ENCODE data around the gene FOXP2.
"Not testable (repeated sequence)": the region's sequence is repeated elsewhere in the genome, so short reads cannot be mapped to it uniquely, and the experiment has no call there.

Gene FOXP2

GRCh38 chr7:114540291-114540690, 125.7 kb downstream of the FOXP2 start:
- H3K4me1 Mint-ChIP-seq (ENCODE audit: low read depth in 2 of 2): no peaks in the 10 kb centered on the region
- H3K36me3 Mint-ChIP-seq (ENCODE audit: insufficient read depth): no peaks in the 10 kb centered on the region
- DNase-seq (no peak), ATAC-seq (replicated peaks) (no peak)
- H3K9me3 Mint-ChIP-seq: no peaks in the 10 kb centered on the region
- H3K27ac Mint-ChIP-seq: no peak overlapping the region
- no peaks in the 10 kb centered on the region for H3K27me3 Mint-ChIP-seq
- no peak overlapping the region for H3K4me3 Mint-ChIP-seq

GRCh38 chr7:114547346-114547745, 132.7 kb downstream of the FOXP2 start:
- ATAC-seq (replicated peaks); DNase-seq; H3K27ac Mint-ChIP-seq; H3K4me1 Mint-ChIP-seq (ENCODE audit: low read depth in 2 of 2); H3K4me3 Mint-ChIP-seq; H3K36me3 Mint-ChIP-seq (ENCODE audit: insufficient read depth); H3K27me3 Mint-ChIP-seq; H3K9me3 Mint-ChIP-seq: not testable (repeated sequence)

DNA sequence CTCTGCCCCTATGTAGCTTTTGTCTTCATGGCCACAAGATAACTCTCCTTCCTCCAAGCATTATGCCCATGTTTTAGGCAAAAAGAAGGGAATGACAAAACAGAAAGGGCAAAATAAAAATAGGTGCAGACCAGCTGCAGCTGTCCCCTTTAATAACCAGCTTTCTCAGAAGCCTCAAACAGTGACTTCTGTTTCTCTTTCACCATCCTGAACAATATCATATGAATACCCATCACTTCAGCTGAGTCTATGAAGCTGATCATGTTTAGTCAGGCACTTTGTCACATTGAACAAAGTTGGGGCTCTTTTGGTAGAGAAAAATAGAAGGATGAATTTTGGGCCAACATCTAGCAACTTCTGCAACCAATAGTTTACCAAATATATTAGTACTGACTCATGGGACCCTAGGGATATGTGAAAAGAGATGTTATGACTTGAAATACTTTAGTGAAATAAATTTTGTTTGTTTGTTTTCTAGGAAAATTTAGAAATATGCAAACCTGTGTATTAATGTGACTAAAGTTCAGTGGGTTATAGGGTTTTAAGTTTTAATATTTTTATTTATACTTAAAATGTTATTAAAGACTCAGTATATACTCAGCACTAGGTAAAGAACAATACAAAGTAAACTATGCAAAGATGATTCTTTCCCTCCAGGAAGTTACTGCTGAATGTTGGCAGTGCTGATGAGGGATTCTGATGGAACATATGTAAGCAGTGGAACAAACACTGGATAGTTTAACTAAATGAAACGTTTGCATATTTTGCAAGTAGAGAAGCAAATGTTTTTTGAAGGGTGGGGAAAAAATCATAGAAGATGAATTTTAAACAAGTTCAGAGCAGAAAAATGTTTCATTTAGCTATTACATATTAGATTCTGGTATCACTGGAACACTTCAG, 133.7 kb downstream of the FOXP2 start:
- Mint-ChIP-seq H3K4me1 (ENCODE audit: low read depth in 2 of 2) (no peaks in the 10 kb centered on the region), H3K27ac (no peak overlapping the region), H3K9me3 (no peaks in the 10 kb centered on the region), H3K36me3 (ENCODE audit: insufficient read depth) (no peaks in the 10 kb centered on the region), H3K27me3 (no peaks in the 10 kb centered on the region), H3K4me3 (no peak overlapping the region)
- ATAC-seq (replicated peaks) (no peak), DNase-seq (no peak)

DNA sequence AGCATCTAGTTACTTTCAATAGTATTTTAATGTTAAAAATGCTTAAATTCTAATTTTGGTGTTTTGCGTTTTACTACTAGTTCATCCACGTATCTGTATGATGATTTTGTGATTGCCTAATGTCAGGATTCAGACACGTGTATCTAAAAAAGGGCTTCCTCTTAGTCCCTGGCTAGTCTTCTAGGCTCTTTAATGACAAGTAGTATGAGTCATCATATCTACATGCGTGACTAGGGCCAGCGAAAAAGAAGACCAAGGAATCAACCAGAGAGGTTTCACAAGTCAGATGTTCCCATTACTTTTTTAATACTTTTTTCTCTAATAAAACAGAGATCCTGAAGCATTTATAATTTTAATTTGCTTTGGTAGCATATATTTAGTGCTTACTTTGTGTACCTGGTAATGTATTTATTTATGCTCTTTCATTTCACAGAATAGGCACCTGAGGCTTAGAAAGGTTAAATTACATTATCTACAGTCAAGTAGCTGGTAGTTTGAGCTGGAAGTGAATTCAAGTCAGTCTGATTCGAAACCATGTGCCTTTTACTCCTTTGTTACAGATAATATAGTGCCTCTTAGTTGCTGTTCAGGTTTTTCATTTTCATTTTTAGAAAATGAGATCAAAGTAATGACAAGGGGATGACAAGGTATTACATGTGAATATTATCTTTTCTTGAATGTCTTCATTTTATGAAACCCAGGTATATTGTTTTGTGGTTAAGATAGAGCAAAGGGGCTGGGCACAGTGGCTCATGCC, 140.3 kb downstream of the FOXP2 start:
- H3K4me3 Mint-ChIP-seq: no peak overlapping the region
- no peaks in the 10 kb centered on the region for H3K9me3 Mint-ChIP-seq
- no peak for ATAC-seq (replicated peaks)
- no peak for DNase-seq
- no peaks in the 10 kb centered on the region for H3K27me3 Mint-ChIP-seq
- no peaks in the 10 kb centered on the region for H3K4me1 Mint-ChIP-seq (ENCODE audit: low read depth in 2 of 2)
- H3K27ac Mint-ChIP-seq: no peak overlapping the region
- H3K36me3 Mint-ChIP-seq (ENCODE audit: insufficient read depth): no peaks in the 10 kb centered on the region

DNA sequence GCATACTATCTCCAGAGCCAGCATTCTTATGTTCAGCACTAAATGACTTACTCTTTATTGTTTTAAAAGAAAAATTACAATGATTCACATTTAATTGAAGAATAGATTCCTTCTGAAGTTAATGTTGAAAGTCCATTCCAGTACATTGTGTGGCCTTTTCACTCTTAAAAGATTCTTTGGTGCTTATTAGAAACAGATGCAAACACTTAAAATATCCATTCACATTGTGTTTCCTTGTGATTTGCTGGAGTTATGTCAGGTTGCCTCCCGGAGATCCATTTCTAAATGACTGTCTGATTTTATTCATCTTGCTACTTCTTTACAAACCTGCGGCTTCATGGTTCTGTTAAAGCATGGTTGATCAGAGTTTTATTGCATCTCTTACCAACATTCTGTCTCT, 152.8 kb downstream of the FOXP2 start:
- H3K9me3 Mint-ChIP-seq: peaks cover 0 to 6% of the 10 kb centered on the region in 2 donors
- H3K4me3 Mint-ChIP-seq: no peak overlapping the region
- ATAC-seq (replicated peaks) (no peak), DNase-seq (no peak)
- H3K27me3 Mint-ChIP-seq: no peaks in the 10 kb centered on the region
- H3K27ac Mint-ChIP-seq: no peak overlapping the region
- peaks cover 0 to 2% of the 10 kb centered on the region in 2 donors for H3K4me1 Mint-ChIP-seq (ENCODE audit: low read depth in 2 of 2)
- no peaks in the 10 kb centered on the region for H3K36me3 Mint-ChIP-seq (ENCODE audit: insufficient read depth)

DNA sequence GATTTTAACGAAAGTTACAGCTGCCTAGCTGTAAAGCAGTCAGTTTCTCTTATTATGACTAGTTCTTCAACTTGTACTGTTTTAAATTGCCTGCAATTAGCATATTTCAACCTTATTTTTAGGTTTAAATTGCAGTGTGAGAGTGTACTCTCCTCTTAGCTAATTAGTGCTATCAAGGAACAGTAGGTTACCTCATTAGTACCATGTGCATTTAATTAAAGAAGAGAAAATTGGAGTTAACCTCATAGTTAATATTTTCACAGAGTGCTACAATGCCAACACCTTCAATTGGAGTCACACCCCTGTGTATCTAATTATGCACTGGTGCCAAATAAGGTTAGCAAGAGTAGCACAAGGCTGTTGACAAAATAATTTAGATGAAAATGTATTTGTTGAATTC, 154.6 kb downstream of the FOXP2 start:
- H3K4me1 Mint-ChIP-seq (ENCODE audit: low read depth in 2 of 2): peaks cover 0 to 2% of the 10 kb centered on the region in 2 donors
- H3K27me3 Mint-ChIP-seq: no peaks in the 10 kb centered on the region
- no peak overlapping the region for H3K4me3 Mint-ChIP-seq

DNA sequence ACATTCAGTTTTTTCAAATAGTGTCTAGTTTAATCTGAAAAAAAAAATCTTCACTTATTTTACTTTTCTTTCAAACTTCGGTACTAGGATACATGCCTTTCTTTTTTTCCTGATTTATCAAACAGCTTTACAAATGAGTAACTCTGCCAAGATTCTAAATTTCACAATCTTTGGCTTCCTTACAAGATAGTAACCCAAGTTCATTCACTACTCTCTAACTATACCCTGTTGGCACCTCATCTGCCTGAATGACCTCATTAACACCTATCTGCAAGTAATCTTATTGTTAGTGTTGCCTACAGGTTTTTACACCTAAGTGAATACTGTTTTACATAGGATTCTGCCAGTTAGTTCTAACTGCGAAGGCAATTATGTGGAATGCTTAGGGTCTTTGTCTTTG, 159.8 kb downstream of the FOXP2 start:
- H3K4me3 Mint-ChIP-seq: no peak overlapping the region
- H3K9me3 Mint-ChIP-seq: peaks cover 0 to 1% of the 10 kb centered on the region in 2 donors
- DNase-seq: no peak

More for the DNA sequence above, 154.6 kb downstream of the FOXP2 start:
- no peak overlapping the region for H3K27ac Mint-ChIP-seq
- peaks cover 0 to 6% of the 10 kb centered on the region in 2 donors for H3K9me3 Mint-ChIP-seq
- H3K36me3 Mint-ChIP-seq (ENCODE audit: insufficient read depth): no peaks in the 10 kb centered on the region
- no peak for ATAC-seq (replicated peaks)
- DNase-seq: no peak

GRCh38 chr7:114575098-114575497, 160.5 kb downstream of the FOXP2 start:
- H3K27ac Mint-ChIP-seq: no peak overlapping the region
- ATAC-seq (replicated peaks): no peak
- no peaks in the 10 kb centered on the region for H3K4me1 Mint-ChIP-seq (ENCODE audit: low read depth in 2 of 2)
- no peaks in the 10 kb centered on the region for H3K36me3 Mint-ChIP-seq (ENCODE audit: insufficient read depth)
- no peaks in the 10 kb centered on the region for H3K27me3 Mint-ChIP-seq
- DNase-seq: no peak
- peaks cover 0 to 1% of the 10 kb centered on the region in 2 donors for H3K9me3 Mint-ChIP-seq
- H3K4me3 Mint-ChIP-seq: no peak overlapping the region

More for the DNA sequence above, 159.8 kb downstream of the FOXP2 start:
- ATAC-seq (replicated peaks): no peak
- no peaks in the 10 kb centered on the region for H3K27me3 Mint-ChIP-seq
- H3K4me1 Mint-ChIP-seq (ENCODE audit: low read depth in 2 of 2): no peaks in the 10 kb centered on the region
- no peaks in the 10 kb centered on the region for H3K36me3 Mint-ChIP-seq (ENCODE audit: insufficient read depth)
- no peak overlapping the region for H3K27ac Mint-ChIP-seq

GRCh38 chr7:114580963-114581362, 166.3 kb downstream of the FOXP2 start:
- not testable (repeated sequence) for H3K4me3 Mint-ChIP-seq; H3K9me3 Mint-ChIP-seq; H3K4me1 Mint-ChIP-seq (ENCODE audit: low read depth in 2 of 2); H3K27me3 Mint-ChIP-seq; H3K36me3 Mint-ChIP-seq (ENCODE audit: insufficient read depth); ATAC-seq (replicated peaks); DNase-seq; H3K27ac Mint-ChIP-seq

DNA sequence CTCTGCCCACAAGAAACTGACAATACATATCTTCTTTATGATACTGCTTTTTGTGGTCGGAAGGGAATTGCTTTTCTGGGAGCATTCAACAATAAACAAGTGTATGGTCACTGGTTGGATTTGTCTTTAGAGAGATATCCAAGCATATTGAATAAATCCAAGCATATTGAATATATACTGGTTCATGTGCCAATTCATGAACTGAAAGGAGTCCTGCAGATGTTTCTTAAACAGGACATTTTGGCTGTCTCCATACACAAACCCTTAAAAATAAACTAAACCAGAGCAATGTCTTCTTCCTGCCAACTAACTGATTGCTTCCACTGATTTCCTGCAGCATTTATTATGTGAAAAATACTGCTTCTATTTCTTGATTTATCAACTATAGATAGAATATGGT, 173.9 kb downstream of the FOXP2 start:
- Mint-ChIP-seq H3K36me3 (ENCODE audit: insufficient read depth) (no peaks in the 10 kb centered on the region), H3K4me1 (ENCODE audit: low read depth in 2 of 2) (no peaks in the 10 kb centered on the region), H3K27ac (no peak overlapping the region), H3K9me3 (no peaks in the 10 kb centered on the region), H3K27me3 (peaks cover 0 to 6% of the 10 kb centered on the region in 2 donors), H3K4me3 (no peak overlapping the region)
- ATAC-seq (replicated peaks) (no peak), DNase-seq (no peak)

DNA sequence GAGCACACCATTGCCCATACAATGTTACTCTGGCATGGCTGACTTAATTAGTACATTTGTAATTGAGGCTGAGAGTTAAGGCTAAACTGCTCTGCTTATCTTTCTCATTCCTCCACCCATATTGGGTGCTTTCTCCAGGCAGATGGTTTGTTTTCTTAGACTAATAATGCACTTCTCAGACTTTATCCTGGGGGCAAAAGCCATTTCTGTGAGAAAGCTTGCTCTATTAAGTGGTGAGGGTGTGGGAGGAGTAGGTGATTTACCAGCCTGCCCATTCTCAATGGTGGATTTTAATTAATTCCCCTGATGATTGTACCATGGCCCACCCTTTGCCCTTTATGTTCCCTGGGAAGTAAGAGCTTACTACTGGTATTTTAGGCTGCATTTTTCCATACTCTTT, 174.8 kb downstream of the FOXP2 start:
- Mint-ChIP-seq H3K27ac (no peak overlapping the region), H3K4me3 (no peak overlapping the region), H3K27me3 (peaks cover 0 to 6% of the 10 kb centered on the region in 2 donors), H3K9me3 (no peaks in the 10 kb centered on the region), H3K4me1 (ENCODE audit: low read depth in 2 of 2) (no peaks in the 10 kb centered on the region), H3K36me3 (ENCODE audit: insufficient read depth) (no peaks in the 10 kb centered on the region)
- DNase-seq (no peak), ATAC-seq (replicated peaks) (no peak)

GRCh38 chr7:114590298-114590697, 175.7 kb downstream of the FOXP2 start:
- no peak overlapping the region for H3K4me3 Mint-ChIP-seq
- DNase-seq (no peak), ATAC-seq (replicated peaks) (no peak)
- no peak overlapping the region for H3K27ac Mint-ChIP-seq
- no peaks in the 10 kb centered on the region for H3K36me3 Mint-ChIP-seq (ENCODE audit: insufficient read depth)
- H3K9me3 Mint-ChIP-seq: no peaks in the 10 kb centered on the region
- peaks cover 0 to 6% of the 10 kb centered on the region in 2 donors for H3K27me3 Mint-ChIP-seq
- no peaks in the 10 kb centered on the region for H3K4me1 Mint-ChIP-seq (ENCODE audit: low read depth in 2 of 2)

DNA sequence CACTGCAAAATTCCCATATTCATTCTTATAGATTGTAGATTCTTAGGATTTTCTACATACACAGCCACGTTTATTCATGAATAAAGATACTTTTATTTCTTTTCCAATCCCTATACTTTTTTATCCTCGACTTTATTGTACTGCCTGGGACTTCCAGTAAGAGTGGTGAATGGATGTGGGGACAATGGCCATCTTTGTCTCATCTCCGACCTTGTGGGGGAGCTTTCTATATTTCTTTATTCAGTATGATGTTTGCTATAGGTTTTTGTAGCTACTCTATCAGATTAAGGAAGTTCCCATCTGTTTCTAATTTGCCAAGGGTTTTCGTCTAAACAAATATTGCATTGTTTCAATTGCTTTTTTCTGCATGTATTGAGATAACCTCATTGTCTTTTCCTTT, 184.3 kb downstream of the FOXP2 start:
- no peak overlapping the region for H3K4me3 Mint-ChIP-seq
- no peaks in the 10 kb centered on the region for H3K9me3 Mint-ChIP-seq
- H3K4me1 Mint-ChIP-seq (ENCODE audit: low read depth in 2 of 2): no peaks in the 10 kb centered on the region
- DNase-seq (no peak), ATAC-seq (replicated peaks) (no peak)
- no peak overlapping the region for H3K27ac Mint-ChIP-seq
- no peaks in the 10 kb centered on the region for H3K27me3 Mint-ChIP-seq
- no peaks in the 10 kb centered on the region for H3K36me3 Mint-ChIP-seq (ENCODE audit: insufficient read depth)

DNA sequence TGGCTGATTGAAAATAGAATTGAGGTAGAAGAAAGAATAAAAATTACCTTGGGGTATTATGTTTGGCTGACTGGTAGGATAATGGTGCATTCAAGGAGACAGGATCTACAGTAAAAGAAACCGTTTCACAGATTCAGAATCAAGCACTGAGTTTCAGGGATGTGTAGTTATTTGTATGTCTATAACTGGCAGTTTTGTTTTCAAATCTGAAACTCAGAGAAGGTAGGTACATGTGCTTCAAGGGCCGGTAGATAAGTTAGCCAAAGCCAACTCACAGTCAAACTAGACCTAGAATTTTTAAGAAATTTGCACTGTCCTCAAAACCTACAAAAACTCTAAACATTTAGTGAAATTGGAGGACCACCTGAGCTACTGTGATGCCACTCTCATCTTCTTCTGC, 191.5 kb downstream of the FOXP2 start:
- Mint-ChIP-seq H3K9me3 (no peaks in the 10 kb centered on the region), H3K4me1 (ENCODE audit: low read depth in 2 of 2) (no peaks in the 10 kb centered on the region), H3K27me3 (no peaks in the 10 kb centered on the region)

More for the DNA sequence above, 191.5 kb downstream of the FOXP2 start:
- ATAC-seq (replicated peaks): no peak
- Mint-ChIP-seq H3K27ac (no peak overlapping the region), H3K4me3 (no peak overlapping the region), H3K36me3 (ENCODE audit: insufficient read depth) (no peaks in the 10 kb centered on the region)
- no peak for DNase-seq

Data from effector memory CD8-positive, alpha-beta T cell (primary cell).